ENCODE results near the gene KRTAP1-5.

DNA sequence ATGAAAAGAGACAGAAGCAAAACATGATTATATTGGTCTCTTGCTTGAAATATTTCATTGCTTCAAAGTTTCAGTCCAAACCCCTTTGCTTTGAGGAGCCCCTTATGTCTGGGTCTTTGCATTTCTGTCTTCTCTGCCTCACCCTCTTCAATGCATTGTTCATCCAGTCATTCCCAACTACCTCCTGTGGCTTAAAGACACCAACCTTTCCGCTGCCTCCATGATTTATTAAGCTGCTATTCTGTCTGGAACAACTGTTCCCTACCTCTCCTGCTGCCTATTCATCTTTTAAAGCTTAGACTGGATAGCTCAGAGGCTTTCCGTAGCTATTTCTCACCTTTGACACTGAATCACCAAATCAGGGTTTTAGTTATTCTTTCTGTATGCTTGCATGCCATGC is 29.6 kb downstream of the KRTAP1-5 start:
- no peak for TF ChIP-seq POLR2A (IDR thresholded peaks at IDR 0.05)
- TF ChIP-seq, protein P1, sequence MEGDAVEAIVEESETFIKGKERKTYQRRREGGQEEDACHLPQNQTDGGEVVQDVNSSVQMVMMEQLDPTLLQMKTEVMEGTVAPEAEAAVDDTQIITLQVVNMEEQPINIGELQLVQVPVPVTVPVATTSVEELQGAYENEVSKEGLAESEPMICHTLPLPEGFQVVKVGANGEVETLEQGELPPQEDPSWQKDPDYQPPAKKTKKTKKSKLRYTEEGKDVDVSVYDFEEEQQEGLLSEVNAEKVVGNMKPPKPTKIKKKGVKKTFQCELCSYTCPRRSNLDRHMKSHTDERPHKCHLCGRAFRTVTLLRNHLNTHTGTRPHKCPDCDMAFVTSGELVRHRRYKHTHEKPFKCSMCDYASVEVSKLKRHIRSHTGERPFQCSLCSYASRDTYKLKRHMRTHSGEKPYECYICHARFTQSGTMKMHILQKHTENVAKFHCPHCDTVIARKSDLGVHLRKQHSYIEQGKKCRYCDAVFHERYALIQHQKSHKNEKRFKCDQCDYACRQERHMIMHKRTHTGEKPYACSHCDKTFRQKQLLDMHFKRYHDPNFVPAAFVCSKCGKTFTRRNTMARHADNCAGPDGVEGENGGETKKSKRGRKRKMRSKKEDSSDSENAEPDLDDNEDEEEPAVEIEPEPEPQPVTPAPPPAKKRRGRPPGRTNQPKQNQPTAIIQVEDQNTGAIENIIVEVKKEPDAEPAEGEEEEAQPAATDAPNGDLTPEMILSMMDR (IDR thresholded peaks at IDR 0.05): no peak

Measured in Peyer's patch (tissue), 4 donors.